Effector CD8-positive, alpha-beta T cell (primary cell): Measurements from ENCODE around the gene ADGRL2.

Experiments used
- DNase-seq: peaks from one replicate; lab custom pipeline; 2025; lab: John Stamatoyannopoulos, UW

Gene ADGRL2

DNA sequence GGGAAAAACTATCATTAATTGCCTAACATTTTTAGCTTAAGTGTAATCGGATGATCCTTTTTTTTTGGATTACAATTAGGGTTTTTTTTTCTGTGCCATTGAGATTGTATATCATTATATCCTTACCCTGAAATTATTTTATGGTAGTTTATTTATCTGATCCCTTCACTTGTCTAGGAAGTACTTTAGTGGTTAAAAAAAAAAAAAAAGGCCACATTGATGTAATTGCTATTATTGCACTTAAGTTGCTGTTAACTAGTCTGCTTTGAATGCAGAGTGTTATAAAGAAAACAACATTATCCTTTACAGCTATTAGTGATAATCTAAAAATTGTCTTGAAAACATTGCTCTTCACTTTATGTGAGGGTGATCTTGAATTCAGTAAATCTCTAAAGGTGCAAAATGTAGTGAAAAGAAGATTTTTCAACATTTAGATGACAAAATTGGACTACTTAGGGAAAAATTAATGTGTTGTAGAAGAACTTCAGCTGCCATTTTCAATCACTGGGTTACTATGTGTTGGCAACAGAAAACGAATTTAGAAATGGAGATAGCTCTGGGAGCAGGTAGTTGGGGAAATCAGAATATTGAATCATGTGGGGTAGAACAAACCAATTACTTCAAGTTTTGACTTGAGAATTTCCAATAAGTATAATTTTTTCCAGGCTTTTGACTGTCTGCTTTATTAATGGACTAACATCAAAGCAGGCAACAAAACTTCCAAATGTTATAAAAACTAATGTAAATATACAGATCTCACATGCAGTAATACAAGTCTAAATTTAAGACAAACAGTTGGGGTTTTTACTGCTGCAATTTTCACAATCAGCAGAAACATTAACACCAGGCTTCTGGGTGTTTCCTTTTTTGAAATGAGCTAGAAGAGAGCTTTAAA, 5.0 kb downstream of the ADGRL2 start:
- DNase-seq = no peak

GRCh38 chr1:81806432-81806770, 5.7 kb downstream of the ADGRL2 start:
- no peak for DNase-seq

DNA sequence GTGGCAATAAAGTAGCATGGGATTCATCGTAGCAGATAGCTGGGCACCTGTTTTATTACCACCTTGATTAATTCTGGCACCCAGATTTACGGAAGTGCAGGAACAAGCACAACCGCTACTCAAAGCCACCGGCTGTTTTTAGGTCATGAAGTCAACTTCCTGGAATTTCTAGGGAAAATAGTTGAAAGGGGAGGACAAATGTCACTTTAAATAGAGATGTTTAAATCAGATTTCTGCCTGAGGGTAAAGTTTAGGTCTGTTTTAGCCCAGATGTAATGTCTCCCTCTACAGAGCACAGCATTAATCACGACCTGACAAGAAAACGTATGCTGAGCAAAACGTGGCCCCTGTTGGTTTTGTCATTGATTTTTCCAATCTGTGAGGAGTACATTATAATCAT, 8.0 kb downstream of the ADGRL2 start:
- no peak for DNase-seq

DNA sequence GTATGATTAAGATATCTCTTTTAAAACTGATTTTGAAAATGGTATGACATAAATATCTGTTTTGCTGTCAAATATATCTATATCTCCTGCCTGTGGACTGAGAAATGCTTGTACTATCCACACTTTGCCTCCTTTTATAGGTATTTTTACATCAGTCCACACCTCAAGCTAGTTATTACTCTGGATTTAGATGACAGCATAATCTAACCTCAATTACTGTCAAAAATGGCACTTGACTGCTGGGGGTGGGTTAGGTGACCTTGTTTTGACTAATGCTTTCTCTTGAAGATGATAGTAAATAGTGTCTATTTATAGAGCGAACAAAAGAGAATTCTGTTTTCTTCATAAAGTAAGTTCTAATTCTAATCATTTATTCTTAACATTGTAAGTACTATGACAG, 9.1 kb downstream of the ADGRL2 start:
- DNase-seq = no peak

GRCh38 chr1:81811757-81812371, 11.1 kb downstream of the ADGRL2 start:
- no peak for DNase-seq

DNA sequence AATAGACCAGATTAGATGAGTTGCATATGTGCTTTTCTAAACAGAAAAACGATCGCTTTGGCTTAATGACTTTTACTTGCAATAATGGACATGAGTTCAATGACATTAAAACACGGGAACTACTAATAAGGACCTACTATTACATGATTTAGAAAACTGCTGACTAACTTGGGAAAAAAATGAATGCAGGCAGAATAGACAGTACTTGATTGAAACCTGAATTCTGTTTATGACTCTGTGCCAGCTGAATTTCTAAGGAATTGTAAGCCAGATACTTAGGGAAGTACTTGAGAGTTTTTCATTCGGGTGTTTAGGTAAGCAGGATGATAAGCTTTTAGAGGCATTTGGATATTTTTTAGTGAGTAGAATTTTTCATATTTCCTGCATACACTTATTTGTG, 12.0 kb downstream of the ADGRL2 start:
- DNase-seq = no peak

- no peak for DNase-seq
Observed at GRCh38 chr1:81813691-81814090, 13.0 kb downstream of the ADGRL2 start.

DNA sequence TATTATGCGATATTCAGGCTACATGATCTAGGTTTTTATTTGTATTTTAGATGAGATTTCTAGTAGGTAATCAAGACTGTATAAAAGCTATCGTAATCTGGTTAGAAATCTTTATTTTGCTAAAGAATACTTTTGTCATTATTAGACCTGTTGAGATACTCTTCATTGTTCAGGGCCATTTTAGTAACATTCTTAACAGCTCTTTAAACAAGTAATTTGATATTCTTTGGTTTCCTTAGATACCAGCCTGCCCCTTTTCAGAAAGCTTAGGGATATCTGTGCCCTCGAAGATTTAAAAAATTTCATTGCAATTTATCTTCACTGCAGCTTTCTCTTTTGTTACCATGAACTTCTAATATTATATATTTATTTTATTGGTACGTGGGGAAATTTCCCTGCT, 18.9 kb downstream of the ADGRL2 start:
- no peak for DNase-seq

GRCh38 chr1:81820765-81821164, 20.0 kb downstream of the ADGRL2 start:
- no peak for DNase-seq

- no peak for DNase-seq
Observed at GRCh38 chr1:81823082-81823481, 22.3 kb downstream of the ADGRL2 start.

DNA sequence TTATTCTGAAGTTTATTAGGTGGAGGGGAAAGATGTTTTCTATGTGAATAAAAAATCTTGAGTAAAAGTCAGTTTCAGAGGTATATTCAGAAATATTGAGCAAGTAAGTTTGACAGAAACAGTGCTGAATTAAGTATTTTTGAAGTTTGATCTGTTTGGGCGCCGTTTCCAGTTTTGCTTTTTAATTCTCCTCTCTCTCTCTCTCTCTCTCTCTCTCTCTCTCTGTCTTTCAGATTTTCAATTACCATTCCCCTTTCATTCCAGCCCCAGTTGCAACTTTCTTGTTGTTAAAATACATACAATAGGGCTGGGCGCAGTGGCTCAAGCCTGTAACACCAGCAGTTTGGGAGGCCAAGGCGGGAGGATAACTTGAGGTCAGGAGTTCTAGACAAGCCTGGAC, 24.0 kb downstream of the ADGRL2 start:
- DNase-seq = no peak

- DNase-seq = no peak
Observed at GRCh38 chr1:81827942-81828341, 27.2 kb downstream of the ADGRL2 start.

DNA sequence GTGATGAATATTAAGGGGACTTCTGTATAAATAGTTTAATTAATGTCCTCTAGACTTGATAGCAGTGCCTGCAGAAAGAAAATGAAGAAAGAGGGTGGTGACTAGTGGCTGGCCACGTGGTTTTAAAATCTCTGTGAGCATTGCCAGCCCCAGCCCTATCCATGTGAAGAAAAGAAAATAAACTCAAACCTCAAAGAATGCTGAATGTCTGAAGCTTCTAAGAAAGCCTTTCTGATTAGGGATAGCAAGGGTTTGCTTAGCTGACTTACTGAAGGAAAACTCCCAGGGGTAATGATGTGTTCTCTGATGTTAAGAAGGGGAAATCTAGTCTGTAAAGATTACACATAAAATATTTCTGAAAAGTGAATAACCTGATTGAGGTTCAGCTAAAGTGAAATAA, 31.8 kb downstream of the ADGRL2 start:
- DNase-seq = no peak

- no peak for DNase-seq
Observed at GRCh38 chr1:81833722-81834121, 33.0 kb downstream of the ADGRL2 start.

GRCh38 chr1:81834268-81834667, 33.5 kb downstream of the ADGRL2 start:
- DNase-seq = no peak

- no peak for DNase-seq
Observed at GRCh38 chr1:81834921-81835698, 34.4 kb downstream of the ADGRL2 start.

GRCh38 chr1:81836007-81836626, 35.4 kb downstream of the ADGRL2 start:
- no peak for DNase-seq

DNA sequence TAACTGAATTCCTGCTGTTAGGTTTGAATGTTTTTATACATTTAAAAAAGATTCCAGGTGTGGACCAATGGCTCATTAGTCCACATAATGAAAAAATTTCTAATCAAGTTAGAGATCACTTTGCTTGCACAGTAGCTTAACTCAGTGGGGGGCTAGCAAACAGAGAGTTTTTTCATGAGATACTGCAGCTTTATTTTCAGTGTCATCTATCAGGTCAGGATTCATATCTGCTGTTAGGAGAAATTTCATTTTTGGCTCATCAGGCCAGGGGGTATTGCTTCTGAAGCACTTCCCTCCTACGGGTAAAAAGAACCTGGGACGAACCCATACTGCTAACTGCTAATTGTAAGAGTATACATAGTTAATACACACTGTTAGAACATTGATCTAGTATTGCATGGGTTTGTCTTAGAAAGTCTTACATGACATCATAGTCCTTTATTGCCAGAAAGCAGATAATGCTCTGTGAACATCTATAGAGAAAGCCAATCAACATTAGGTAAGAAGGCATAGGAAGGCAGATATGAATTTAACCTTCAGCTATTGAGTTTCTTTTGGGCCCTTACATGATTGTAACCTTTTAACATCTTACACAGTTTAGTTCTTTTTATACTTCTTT, 38.0 kb downstream of the ADGRL2 start:
- no peak for DNase-seq

DNA sequence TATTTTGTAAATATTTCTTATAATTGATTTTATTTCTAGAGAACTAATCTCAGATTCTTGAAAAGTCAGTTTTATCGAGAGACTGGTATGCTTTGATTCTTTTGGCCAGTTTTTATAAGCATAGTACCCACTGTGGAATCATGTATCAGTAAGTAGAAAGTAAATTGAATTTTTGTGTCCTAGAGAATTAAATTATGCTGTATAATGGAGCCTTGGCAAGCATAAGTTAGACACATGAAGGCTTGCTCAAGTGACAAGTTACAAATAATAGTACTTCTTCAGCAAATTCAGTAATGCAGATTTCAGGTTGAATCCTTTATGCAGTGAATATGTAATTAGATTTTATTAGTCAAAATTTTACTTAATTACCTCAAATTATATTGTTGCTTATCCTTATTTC, 40.1 kb downstream of the ADGRL2 start:
- DNase-seq = no peak

- DNase-seq = no peak
Observed at GRCh38 chr1:81841795-81842194, 41.1 kb downstream of the ADGRL2 start.

GRCh38 chr1:81844477-81844876, 43.7 kb downstream of the ADGRL2 start:
- no peak for DNase-seq

DNA sequence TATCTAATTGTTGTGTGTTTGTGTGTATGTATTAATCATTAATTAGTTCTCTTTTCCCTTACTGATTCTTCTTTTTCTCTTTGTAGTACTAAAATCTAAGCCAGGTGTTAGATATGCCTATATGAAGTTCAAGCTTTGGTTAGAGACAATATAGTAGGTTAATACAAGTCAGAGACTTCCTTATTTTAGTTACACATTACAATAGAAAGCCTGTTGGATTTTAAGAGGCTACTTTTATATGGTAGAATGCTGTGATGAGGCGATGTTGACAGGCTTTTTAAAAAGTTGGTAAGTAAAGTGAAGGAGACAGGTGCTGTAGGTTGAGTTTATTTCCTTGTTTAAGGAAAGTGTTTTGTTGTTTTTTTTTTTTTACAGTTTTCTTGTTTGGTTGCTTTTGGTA, 45.9 kb downstream of the ADGRL2 start:
- no peak for DNase-seq
